ENCODE measurements around the gene FBN1. TPM values are rescaled to one million over a fixed set of nuclear protein-coding genes. Genes with fewer than 3 reads are reported as not detected.

Gene FBN1
- total RNA-seq (ENCODE audit: unreplicated experiment), result 12.6 TPM
- long read RNA-seq, partial matches to known transcripts, result 0 of 1 reads
- long read RNA-seq, other reads (novel, unspliced or antisense), result 1 of 1 reads

- H3K27me3 Mint-ChIP-seq (ENCODE audit: unreplicated experiment), result no peaks in the 10 kb centered on the region
- H3K9me3 Mint-ChIP-seq (ENCODE audit: unreplicated experiment), result no peaks in the 10 kb centered on the region
- H3K36me3 Mint-ChIP-seq (ENCODE audit: unreplicated experiment), result no peaks in the 10 kb centered on the region
- H3K27ac Mint-ChIP-seq (ENCODE audit: unreplicated experiment), result no peak within 1 kb of the TSS
- TF ChIP-seq CTCF (IDR thresholded peaks at IDR 0.05; ENCODE audit: partially characterized antibody, unreplicated experiment), result no peak
- peak; percentile 60 for DNase-seq
- H3K4me1 Mint-ChIP-seq (ENCODE audit: low read depth, unreplicated experiment), result peaks cover 3% of the 10 kb centered on the region
- peak within 1 kb of the TSS; percentile 80 for H3K4me3 Mint-ChIP-seq (ENCODE audit: unreplicated experiment)
These were observed at the start of gene FBN1 for GRCh38 chr15:48645558-48646330. Gene FBN1 (minus strand): TSS chr15:48645709. CDS start chr15:48644769, 940 bp downstream.

- Mint-ChIP-seq H3K9me3 (ENCODE audit: unreplicated experiment) (no peaks in the 10 kb centered on the region), H3K27me3 (ENCODE audit: unreplicated experiment) (no peaks in the 10 kb centered on the region), H3K27ac (ENCODE audit: unreplicated experiment) (no peak overlapping the region), H3K36me3 (ENCODE audit: unreplicated experiment) (no peaks in the 10 kb centered on the region), H3K4me3 (ENCODE audit: unreplicated experiment) (no peak overlapping the region), H3K4me1 (ENCODE audit: low read depth, unreplicated experiment) (no peaks in the 10 kb centered on the region)
- no peak for TF ChIP-seq CTCF (IDR thresholded peaks at IDR 0.05; ENCODE audit: partially characterized antibody, unreplicated experiment)
- DNase-seq, result no peak
These were observed 48.0 kb upstream of the FBN1 start for GRCh38 chr15:48693484-48693883.

GRCh38 chr15:48688493-48688892, 43.0 kb upstream of the FBN1 start:
- no peaks in the 10 kb centered on the region for H3K27me3 Mint-ChIP-seq (ENCODE audit: unreplicated experiment)
- H3K9me3 Mint-ChIP-seq (ENCODE audit: unreplicated experiment), result peaks cover 2% of the 10 kb centered on the region
- H3K4me1 Mint-ChIP-seq (ENCODE audit: low read depth, unreplicated experiment), result no peaks in the 10 kb centered on the region
- DNase-seq, result no peak
- no peak overlapping the region for H3K4me3 Mint-ChIP-seq (ENCODE audit: unreplicated experiment)
- H3K36me3 Mint-ChIP-seq (ENCODE audit: unreplicated experiment), result no peaks in the 10 kb centered on the region
- H3K27ac Mint-ChIP-seq (ENCODE audit: unreplicated experiment), result no peak overlapping the region
- no peak for TF ChIP-seq CTCF (IDR thresholded peaks at IDR 0.05; ENCODE audit: partially characterized antibody, unreplicated experiment)

- Mint-ChIP-seq H3K9me3 (ENCODE audit: unreplicated experiment) (peaks cover 2% of the 10 kb centered on the region), H3K4me3 (ENCODE audit: unreplicated experiment) (no peak overlapping the region), H3K4me1 (ENCODE audit: low read depth, unreplicated experiment) (no peaks in the 10 kb centered on the region), H3K36me3 (ENCODE audit: unreplicated experiment) (no peaks in the 10 kb centered on the region), H3K27ac (ENCODE audit: unreplicated experiment) (no peak overlapping the region), H3K27me3 (ENCODE audit: unreplicated experiment) (no peaks in the 10 kb centered on the region)
- no peak for DNase-seq
- no peak for TF ChIP-seq CTCF (IDR thresholded peaks at IDR 0.05; ENCODE audit: partially characterized antibody, unreplicated experiment)
These were observed 38.7 kb upstream of the FBN1 start for GRCh38 chr15:48683991-48684765.
